Keratinocyte (primary cell): ENCODE results near the gene PAPOLA.

ENCODE experiments used
- EZH2 ChIP-seq: IDR thresholded peaks from one replicate; pipeline ENCODE4 v1.6.1; 2012; ENCODE audit warnings: inconsistent platforms, mild to moderate bottlenecking, low read length, moderate library complexity
- TF ChIP-seq, protein P1 (sequence below), 3 experiments: IDR thresholded peaks in 1 of 3; conservative IDR thresholded peaks in 1 of 3; optimal IDR thresholded peaks in 1 of 3; 2 replicates in 2 of 3; 3 replicates in 1 of 3; pipeline versions ENCODE3 to v1.5.1; 2011; ENCODE audit warnings: low read length in 3 of 3, mild to moderate bottlenecking in 3 of 3, moderate library complexity in 2 of 3, control low read depth in 1 of 3, inconsistent platforms in 1 of 3; ENCODE audit not compliant: insufficient read depth in 2 of 3; ENCODE audit errors: extremely low read depth in 1 of 3

DNA sequence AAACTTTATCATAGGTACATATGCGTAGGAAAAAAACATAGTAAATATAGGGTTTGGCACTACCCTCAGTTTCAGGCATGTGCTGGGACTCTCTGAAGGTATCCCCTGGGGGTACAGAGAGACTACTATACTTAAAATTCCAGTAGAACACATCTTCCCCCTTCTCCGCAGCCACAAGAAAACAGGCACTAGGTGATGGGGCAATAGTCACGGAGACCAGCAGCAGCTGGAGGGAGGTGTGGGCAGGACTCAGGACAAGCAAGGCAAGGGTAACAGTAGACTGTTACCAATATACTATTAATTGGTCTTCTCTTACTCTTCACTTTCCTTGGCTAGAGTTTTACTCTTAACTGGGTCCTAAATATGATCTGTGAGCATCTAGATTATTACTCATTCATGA, 4.6 kb upstream of the PAPOLA start:
- TF ChIP-seq, protein P1, sequence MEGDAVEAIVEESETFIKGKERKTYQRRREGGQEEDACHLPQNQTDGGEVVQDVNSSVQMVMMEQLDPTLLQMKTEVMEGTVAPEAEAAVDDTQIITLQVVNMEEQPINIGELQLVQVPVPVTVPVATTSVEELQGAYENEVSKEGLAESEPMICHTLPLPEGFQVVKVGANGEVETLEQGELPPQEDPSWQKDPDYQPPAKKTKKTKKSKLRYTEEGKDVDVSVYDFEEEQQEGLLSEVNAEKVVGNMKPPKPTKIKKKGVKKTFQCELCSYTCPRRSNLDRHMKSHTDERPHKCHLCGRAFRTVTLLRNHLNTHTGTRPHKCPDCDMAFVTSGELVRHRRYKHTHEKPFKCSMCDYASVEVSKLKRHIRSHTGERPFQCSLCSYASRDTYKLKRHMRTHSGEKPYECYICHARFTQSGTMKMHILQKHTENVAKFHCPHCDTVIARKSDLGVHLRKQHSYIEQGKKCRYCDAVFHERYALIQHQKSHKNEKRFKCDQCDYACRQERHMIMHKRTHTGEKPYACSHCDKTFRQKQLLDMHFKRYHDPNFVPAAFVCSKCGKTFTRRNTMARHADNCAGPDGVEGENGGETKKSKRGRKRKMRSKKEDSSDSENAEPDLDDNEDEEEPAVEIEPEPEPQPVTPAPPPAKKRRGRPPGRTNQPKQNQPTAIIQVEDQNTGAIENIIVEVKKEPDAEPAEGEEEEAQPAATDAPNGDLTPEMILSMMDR (optimal IDR thresholded peaks at IDR 0.05 in 1 of 3, IDR thresholded peaks at IDR 0.05 in 1 of 3, conservative IDR thresholded peaks at IDR 0.05 in 1 of 3; ENCODE audit: extremely low read depth in 1 of 3, insufficient read depth in 2 of 3, low read length in 3 of 3), result no peak
- no peak for TF ChIP-seq EZH2
